ENCODE data around the gene OR52N2. TPM values are rescaled to one million over a fixed set of nuclear protein-coding genes. Genes with fewer than 3 reads are reported as not detected.

OR52N2 gene
- total RNA-seq, 1 donor from 2014 or later, result not detected

DNA sequence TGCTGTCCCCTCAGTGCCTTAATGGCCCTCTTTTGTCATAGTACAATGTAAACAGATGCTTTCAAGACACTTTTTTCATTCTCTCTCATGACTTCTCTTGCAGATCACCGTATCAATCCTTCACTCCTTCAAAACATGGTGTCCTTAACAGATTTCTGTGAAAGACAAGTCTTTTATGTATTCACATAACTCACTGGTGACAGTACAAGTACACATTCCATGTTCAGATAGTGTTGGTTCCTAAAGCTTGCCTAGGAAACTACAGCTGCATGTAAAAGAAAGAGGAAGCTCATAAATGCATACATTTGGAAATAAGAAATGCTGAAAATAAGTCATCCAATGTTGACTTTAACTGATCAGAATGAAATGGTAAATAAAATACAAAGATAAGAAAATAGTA, 38.0 kb downstream of the OR52N2 start:
- intact Hi-C loops (cut with DNase I), result no loop called here
- no peaks in the 10 kb centered on the region for H3K4me1 ChIP-seq
- H3K27ac ChIP-seq, result no peak overlapping the region
- H3K36me3 ChIP-seq, result no peaks in the 10 kb centered on the region
- H3K4me3 ChIP-seq, result no peak overlapping the region
- H3K27me3 ChIP-seq, result no peaks in the 10 kb centered on the region
- DNase-seq (ENCODE audit: extremely low spot score in 2 of 2), result no peak
- TF ChIP-seq, protein P1, sequence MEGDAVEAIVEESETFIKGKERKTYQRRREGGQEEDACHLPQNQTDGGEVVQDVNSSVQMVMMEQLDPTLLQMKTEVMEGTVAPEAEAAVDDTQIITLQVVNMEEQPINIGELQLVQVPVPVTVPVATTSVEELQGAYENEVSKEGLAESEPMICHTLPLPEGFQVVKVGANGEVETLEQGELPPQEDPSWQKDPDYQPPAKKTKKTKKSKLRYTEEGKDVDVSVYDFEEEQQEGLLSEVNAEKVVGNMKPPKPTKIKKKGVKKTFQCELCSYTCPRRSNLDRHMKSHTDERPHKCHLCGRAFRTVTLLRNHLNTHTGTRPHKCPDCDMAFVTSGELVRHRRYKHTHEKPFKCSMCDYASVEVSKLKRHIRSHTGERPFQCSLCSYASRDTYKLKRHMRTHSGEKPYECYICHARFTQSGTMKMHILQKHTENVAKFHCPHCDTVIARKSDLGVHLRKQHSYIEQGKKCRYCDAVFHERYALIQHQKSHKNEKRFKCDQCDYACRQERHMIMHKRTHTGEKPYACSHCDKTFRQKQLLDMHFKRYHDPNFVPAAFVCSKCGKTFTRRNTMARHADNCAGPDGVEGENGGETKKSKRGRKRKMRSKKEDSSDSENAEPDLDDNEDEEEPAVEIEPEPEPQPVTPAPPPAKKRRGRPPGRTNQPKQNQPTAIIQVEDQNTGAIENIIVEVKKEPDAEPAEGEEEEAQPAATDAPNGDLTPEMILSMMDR (IDR thresholded peaks at IDR 0.05), result no peak
- TF ChIP-seq POLR2AphosphoS5 (IDR thresholded peaks at IDR 0.05; ENCODE audit: insufficient read depth in 1 of 2, low read depth in 1 of 2), result no peak
- no peak for TF ChIP-seq POLR2A (IDR thresholded peaks at IDR 0.05)
- H3K9me3 ChIP-seq, result no peaks in the 10 kb centered on the region

DNA sequence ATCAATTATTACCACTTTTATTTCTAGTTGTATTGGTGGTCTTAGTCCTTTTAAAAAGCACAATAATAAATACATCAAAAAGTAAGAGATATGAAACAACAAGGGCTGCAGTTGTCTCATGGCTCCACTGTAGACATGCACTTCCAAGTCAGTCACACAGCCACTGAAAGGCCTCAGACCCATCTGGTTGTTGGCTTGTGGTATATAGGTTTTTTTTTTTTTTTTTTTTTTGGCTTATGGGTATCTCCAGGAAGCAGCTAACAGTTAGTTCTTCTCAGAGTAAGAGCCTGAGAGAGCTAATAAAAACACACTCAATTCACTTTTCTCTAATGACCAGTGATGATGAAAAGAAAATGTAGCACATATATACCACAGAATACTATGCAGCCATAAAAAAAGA, 39.0 kb downstream of the OR52N2 start:
- H3K27me3 ChIP-seq, result no peaks in the 10 kb centered on the region
- no peaks in the 10 kb centered on the region for H3K4me1 ChIP-seq
- no peaks in the 10 kb centered on the region for H3K9me3 ChIP-seq
- TF ChIP-seq POLR2A (IDR thresholded peaks at IDR 0.05), result no peak
- TF ChIP-seq, protein P1 (IDR thresholded peaks at IDR 0.05), result no peak
- no peak for TF ChIP-seq POLR2AphosphoS5 (IDR thresholded peaks at IDR 0.05; ENCODE audit: insufficient read depth in 1 of 2, low read depth in 1 of 2)
- no peak overlapping the region for H3K4me3 ChIP-seq
- intact Hi-C loops (cut with DNase I), result no loop called here
- no peak overlapping the region for H3K27ac ChIP-seq
- no peak for DNase-seq (ENCODE audit: extremely low spot score in 2 of 2)
- no peaks in the 10 kb centered on the region for H3K36me3 ChIP-seq

DNA sequence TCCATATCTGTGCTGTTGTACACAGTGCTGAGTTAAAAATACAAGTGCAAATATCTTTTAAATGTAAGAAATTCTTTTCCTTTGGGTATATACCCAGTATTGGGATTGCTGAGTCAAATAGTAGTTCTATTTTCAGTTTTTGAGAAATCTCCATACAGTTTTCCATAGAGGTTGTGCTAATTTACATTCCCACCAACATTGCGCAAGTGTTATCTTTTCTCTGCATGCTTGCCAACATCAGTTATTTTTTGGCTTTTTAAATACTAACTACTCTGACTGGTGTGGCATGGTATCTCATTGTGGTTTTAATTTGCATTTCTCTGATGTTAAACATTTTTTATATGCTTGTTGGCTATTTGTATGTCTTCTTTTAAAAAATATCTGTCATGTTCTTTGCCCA, 42.3 kb downstream of the OR52N2 start:
- TF ChIP-seq POLR2A (IDR thresholded peaks at IDR 0.05) (no peak), POLR2AphosphoS5 (IDR thresholded peaks at IDR 0.05; ENCODE audit: insufficient read depth in 1 of 2, low read depth in 1 of 2) (no peak)
- TF ChIP-seq, protein P1 (IDR thresholded peaks at IDR 0.05), result no peak
- no peak overlapping the region for H3K4me3 ChIP-seq
- H3K4me1 ChIP-seq, result no peaks in the 10 kb centered on the region
- H3K9me3 ChIP-seq, result no peaks in the 10 kb centered on the region
- no peak overlapping the region for H3K27ac ChIP-seq
- no peaks in the 10 kb centered on the region for H3K27me3 ChIP-seq
- intact Hi-C loops (cut with DNase I), result no loop called here
- H3K36me3 ChIP-seq, result no peaks in the 10 kb centered on the region
- no peak for DNase-seq (ENCODE audit: extremely low spot score in 2 of 2)

DNA sequence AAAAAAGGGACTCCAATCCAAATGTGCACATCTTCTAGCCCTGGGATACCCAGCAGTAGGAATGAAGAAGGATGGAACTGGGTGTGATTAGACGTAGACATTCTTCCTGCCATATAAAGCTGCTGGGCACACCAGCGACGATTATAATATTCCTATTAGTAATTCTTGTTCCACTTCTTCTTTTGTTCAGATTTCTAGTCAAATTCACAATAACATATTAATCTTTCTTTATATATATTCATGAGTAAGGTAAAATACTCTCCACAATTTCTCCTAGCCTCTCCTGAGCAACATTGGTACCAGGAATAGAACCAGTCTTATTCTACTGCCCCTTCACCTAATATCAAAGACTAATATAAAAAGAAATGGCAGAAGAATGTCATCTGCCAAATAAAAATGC, 48.9 kb downstream of the OR52N2 start, which contains the start of gene OR52E8:
OR52E8 (minus strand) TSS at position 101 of the 400 bp plus-strand sequence; CDS start at position 101, 0 bp downstream.
- no peak for TF ChIP-seq POLR2AphosphoS5 (IDR thresholded peaks at IDR 0.05; ENCODE audit: insufficient read depth in 1 of 2, low read depth in 1 of 2)
- TF ChIP-seq, protein P1 (IDR thresholded peaks at IDR 0.05), result no peak
- H3K4me1 ChIP-seq, result no peaks in the 10 kb centered on the region
- no peaks in the 10 kb centered on the region for H3K9me3 ChIP-seq
- no peak within 1 kb of the TSS for H3K27ac ChIP-seq
- intact Hi-C loops (cut with DNase I), result no loop called here
- DNase-seq (ENCODE audit: extremely low spot score in 2 of 2), result no peak
- no peaks in the 10 kb centered on the region for H3K27me3 ChIP-seq
- no peaks in the 10 kb centered on the region for H3K36me3 ChIP-seq
- H3K4me3 ChIP-seq, result no peak within 1 kb of the TSS

DNA sequence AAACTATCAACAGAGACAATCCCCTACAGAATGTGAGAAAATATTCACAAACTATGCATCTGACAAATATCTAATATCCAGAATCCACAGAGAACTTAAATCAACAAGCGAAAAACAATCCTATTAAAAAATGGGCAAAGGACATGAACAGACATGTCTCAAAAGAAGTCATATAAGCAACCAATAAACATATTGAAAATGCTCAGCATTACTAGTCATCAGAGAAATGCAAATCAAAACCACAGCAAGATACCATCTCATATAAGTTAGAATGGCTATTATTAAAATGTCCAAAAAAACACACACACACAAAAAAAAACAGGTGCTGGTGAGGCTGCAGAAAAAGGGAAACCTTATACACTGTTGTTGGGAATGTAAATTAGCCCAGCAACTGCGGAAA, 57.1 kb downstream of the OR52N2 start:
- DNase-seq (ENCODE audit: extremely low spot score in 2 of 2), result no peak
- intact Hi-C loops (cut with DNase I), result no loop called here
- Histone ChIP-seq H3K27ac (no peak overlapping the region), H3K4me3 (no peak overlapping the region), H3K4me1 (no peaks in the 10 kb centered on the region), H3K27me3 (no peaks in the 10 kb centered on the region), H3K36me3 (no peaks in the 10 kb centered on the region), H3K9me3 (no peaks in the 10 kb centered on the region)
- TF ChIP-seq, protein P1 (IDR thresholded peaks at IDR 0.05), result no peak
- TF ChIP-seq POLR2A (IDR thresholded peaks at IDR 0.05), result no peak
- TF ChIP-seq POLR2AphosphoS5 (IDR thresholded peaks at IDR 0.05; ENCODE audit: insufficient read depth in 1 of 2, low read depth in 1 of 2), result no peak

Other genes with a start within 250 kb of the OR52N2 start
- not detected for gene OR52B6, start 228.0 kb upstream of the OR52N2 start, total RNA-seq
- gene TRIM6, start 212.3 kb upstream of the OR52N2 start, total RNA-seq, result 3.9 TPM
- gene TRIM34, start 183.9 kb upstream of the OR52N2 start, total RNA-seq, result 6.9 TPM
- gene TRIM5, start 123.8 kb upstream of the OR52N2 start, total RNA-seq, result 20.4 TPM
- gene TRIM22, start 119.1 kb upstream of the OR52N2 start, total RNA-seq, result 32.7 TPM
- gene OR56B1, start 72.5 kb upstream of the OR52N2 start, total RNA-seq, result not detected
- gene OR52N4, start 54.7 kb upstream of the OR52N2 start, total RNA-seq, result not detected
- not detected for gene OR52N5, start 25.6 kb upstream of the OR52N2 start, total RNA-seq
- gene OR52N1, start 17.7 kb upstream of the OR52N2 start, total RNA-seq, result not detected
- gene OR52E6, start 33.0 kb downstream of the OR52N2 start, total RNA-seq, result not detected
- gene OR52E8, start 48.8 kb downstream of the OR52N2 start, total RNA-seq, result not detected
- not detected for gene OR52E4, start 71.7 kb downstream of the OR52N2 start, total RNA-seq
- not detected for gene OR52E5, start 84.3 kb downstream of the OR52N2 start, total RNA-seq
- not detected for gene OR56A3, start 133.3 kb downstream of the OR52N2 start, total RNA-seq
- gene OR56A5, start 159.6 kb downstream of the OR52N2 start, total RNA-seq, result not detected
- gene OR52L1, start 178.1 kb downstream of the OR52N2 start, total RNA-seq, result not detected
- gene OR56A4, start 198.0 kb downstream of the OR52N2 start, total RNA-seq, result not detected
- gene OR56A1, start 221.8 kb downstream of the OR52N2 start, total RNA-seq, result not detected

Data from vagina (tissue), 2 donors.